ENCODE results near the gene FOSB. TPM values are rescaled to one million over a fixed set of nuclear protein-coding genes. Genes with fewer than 3 reads are reported as not detected.

FOSB gene
- total RNA-seq, 4 donors from 2014 or later, result 0.85 to 56.1 (median 9.6) TPM

GRCh38 chr19:45464852-45465441, 2.8 kb upstream of the FOSB start:
- no peaks in the 10 kb centered on the region for H3K9me3 ChIP-seq
- no peak for DNase-seq
- TF ChIP-seq CTCF (IDR thresholded peaks at IDR 0.05) (no peak), POLR2A (IDR thresholded peaks at IDR 0.05) (no peak)

GRCh38 chr19:45467115-45467455, 711 bp upstream of the FOSB start:
- H3K36me3 ChIP-seq, result no peaks in the 10 kb centered on the region
- TF ChIP-seq CTCF (IDR thresholded peaks at IDR 0.05), result no peak
- no peak for TF ChIP-seq POLR2A (IDR thresholded peaks at IDR 0.05)
- H3K27me3 ChIP-seq, result no peaks in the 10 kb centered on the region
- no peak for DNase-seq
- H3K9me3 ChIP-seq, result no peaks in the 10 kb centered on the region
- peaks cover 0 to 22% (median 12%) of the 10 kb centered on the region in 4 donors for H3K4me1 ChIP-seq
- peak overlapping the region; percentile 36 to 78 (median 64) for H3K4me3 ChIP-seq
- H3K27ac ChIP-seq, result peak overlapping the region; percentile 86 to 96 (median 94)

More at GRCh38 chr19:45464852-45465441, 2.8 kb upstream of the FOSB start:
- Histone ChIP-seq H3K4me1 (peaks cover 0 to 15% (median 7%) of the 10 kb centered on the region in 4 donors), H3K36me3 (no peaks in the 10 kb centered on the region), H3K27me3 (no peaks in the 10 kb centered on the region), H3K27ac (no peak overlapping the region), H3K4me3 (no peak overlapping the region)

- H3K36me3 ChIP-seq, result no peaks in the 10 kb centered on the region
- H3K9me3 ChIP-seq, result no peaks in the 10 kb centered on the region
- TF ChIP-seq POLR2A (IDR thresholded peaks at IDR 0.05) (no peak), CTCF (IDR thresholded peaks at IDR 0.05) (peak in 2 of 6 experiments; percentile 3 to 19)
- peak overlapping the region; percentile 36 to 78 (median 64) for H3K4me3 ChIP-seq
- H3K27ac ChIP-seq, result peak overlapping the region; percentile 86 to 96 (median 94)
- H3K27me3 ChIP-seq, result no peaks in the 10 kb centered on the region
- peak in 2 of 3 donors; percentile 63 to 69 for DNase-seq
- H3K4me1 ChIP-seq, result peaks cover 0 to 22% (median 12%) of the 10 kb centered on the region in 4 donors
Measured at GRCh38 chr19:45468159-45468651, 409 bp downstream of the FOSB start.

GRCh38 chr19:45468803-45469131, 971 bp downstream of the FOSB start:
- TF ChIP-seq CTCF (IDR thresholded peaks at IDR 0.05), result no peak
- TF ChIP-seq POLR2A (IDR thresholded peaks at IDR 0.05), result no peak
- Histone ChIP-seq H3K9me3 (no peaks in the 10 kb centered on the region), H3K27me3 (no peaks in the 10 kb centered on the region), H3K4me3 (peak overlapping the region; percentile 36 to 78 (median 64)), H3K27ac (peak overlapping the region; percentile 86 to 96 (median 94)), H3K4me1 (peaks cover 0 to 22% (median 12%) of the 10 kb centered on the region in 4 donors), H3K36me3 (no peaks in the 10 kb centered on the region)
- peak in 1 of 3 donors; percentile 58 for DNase-seq

- peak; percentile 93 to 97 (median 96) for DNase-seq
- Histone ChIP-seq H3K27ac (peak overlapping the region; percentile 86 to 96 (median 94)), H3K9me3 (no peaks in the 10 kb centered on the region), H3K4me1 (peaks cover 0 to 22% (median 12%) of the 10 kb centered on the region in 4 donors), H3K4me3 (peak overlapping the region; percentile 36 to 78 (median 64)), H3K36me3 (no peaks in the 10 kb centered on the region), H3K27me3 (no peaks in the 10 kb centered on the region)
- TF ChIP-seq POLR2A (IDR thresholded peaks at IDR 0.05) (peak; percentile 37 to 52), CTCF (IDR thresholded peaks at IDR 0.05) (no peak)
Measured at GRCh38 chr19:45469132-45469944, 1.5 kb downstream of the FOSB start.

Measured in Peyer's patch (tissue), 4 donors.